ENCODE data around the gene FPGS.

- no peak for TF ChIP-seq GATA2 (IDR thresholded peaks at IDR 0.05; ENCODE audit: low read depth, low read length)
- TF ChIP-seq GATA3 (IDR thresholded peaks at IDR 0.05; ENCODE audit: low read depth, low read length) = no peak
Observed at GRCh38 chr9:127756233-127756632, 46.4 kb upstream of the FPGS start.

Measured in SH-SY5Y (cell line).